K562 (cell line): ENCODE data around the gene TTC23L. TPM values are rescaled to one million over a fixed set of nuclear protein-coding genes. Genes with fewer than 3 reads are reported as not detected.

ENCODE experiments used
- BHLHE40 ChIP-seq: IDR thresholded peaks from 2 replicates; pipeline ENCODE4 v1.6.1; 2011; ENCODE audit warnings: low read length, improper control_type of control experiment
- CBX8 ChIP-seq: fragments of 200-600 bp; sonication (generic); IDR thresholded peaks from 2 replicates; pipeline ENCODE4 v1.6.1; 2012; ENCODE audit warnings: borderline replicate concordance, mixed run types, low read depth, mild to moderate bottlenecking, moderate library complexity, mixed read lengths, low read length, control low read depth, inconsistent platforms; ENCODE audit not compliant: poor library complexity, severe bottlenecking; ENCODE audit errors: extremely low read depth
- ELF4 ChIP-seq: fragments of 450-650 bp; formaldehyde crosslinking; IDR thresholded peaks from 2 replicates; pipeline ENCODE4 v1.4.0; 2022; ENCODE audit warnings: missing genetic modification characterization
- GABPB1 ChIP-seq: sonication (generic); formaldehyde crosslinking; IDR thresholded peaks from 2 replicates; pipeline ENCODE4 v1.8.0; 2022; ENCODE audit warnings: mild to moderate bottlenecking, missing genetic modification reagents
- MED1 ChIP-seq: sonication (generic); formaldehyde crosslinking; IDR thresholded peaks from 2 replicates; pipeline ENCODE4 v1.8.1; 2023; ENCODE audit warnings: missing genetic modification reagents, borderline replicate concordance
- MTA1 ChIP-seq: fragments of 450-650 bp; IDR thresholded peaks from 2 replicates; pipeline ENCODE4 v1.6.1; 2017; ENCODE audit warnings: borderline replicate concordance
- NCOA6 ChIP-seq: fragments of 450-650 bp; IDR thresholded peaks from 2 replicates; pipeline ENCODE4 v1.6.1; 2017; ENCODE audit warnings: mild to moderate bottlenecking
- NR2C2 ChIP-seq, 2 experiments: fragments of 200-800 bp in 1 of 2; sonication (Bioruptor generic) in 1 of 2; sonication (generic) in 1 of 2; formaldehyde crosslinking in 1 of 2; IDR thresholded peaks; 2 replicates each; pipeline versions ENCODE4 v1.6.1 to v1.8.0; 2016 to 2022; ENCODE audit warnings: mild to moderate bottlenecking in 1 of 2, missing compliant biosample characterization in 1 of 2, missing genetic modification characterization in 1 of 2, missing genetic modification reagents in 1 of 2
- POLR2G ChIP-seq: fragments of 200-400 bp; formaldehyde crosslinking; IDR thresholded peaks from 2 replicates; pipeline ENCODE4 v1.6.1; 2017; ENCODE audit warnings: low read depth, mild to moderate bottlenecking, antibody characterized with exemption, low read length, moderate library complexity
- SMAD1 ChIP-seq: fragments of 150-350 bp; IDR thresholded peaks from 2 replicates; pipeline ENCODE4 v1.6.1; 2014; ENCODE audit warnings: low read length, low read depth; ENCODE audit not compliant: partially characterized antibody
- SMAD2 ChIP-seq: fragments of 150-350 bp; IDR thresholded peaks from 2 replicates; pipeline ENCODE4 v1.6.1; 2014; ENCODE audit warnings: low read depth, mild to moderate bottlenecking, low read length
- TCF3 ChIP-seq: sonication (generic); formaldehyde crosslinking; IDR thresholded peaks from 2 replicates; pipeline ENCODE4 v1.4.0; 2020; ENCODE audit warnings: mild to moderate bottlenecking, missing genetic modification reagents
- TGIF2 ChIP-seq: sonication (generic); formaldehyde crosslinking; IDR thresholded peaks from 2 replicates; pipeline ENCODE4 v1.8.1; 2022; ENCODE audit warnings: mild to moderate bottlenecking, missing genetic modification reagents, moderate library complexity
- U2AF2 ChIP-seq: fragments of 200-400 bp; formaldehyde crosslinking; optimal IDR thresholded peaks from 2 replicates; pipeline ENCODE3; 2017; ENCODE audit warnings: low read depth, mild to moderate bottlenecking, low read length
- ZNF134 ChIP-seq: fragments of 250-450 bp; sonication (Bioruptor Pico); conservative IDR thresholded peaks from 2 replicates; pipeline ENCODE4 v1.4.0; 2020
- polyA plus RNA-seq, 8 experiments: library from polyadenylated mRNA; depleted of rRNA in 4 of 8; stranded (reverse) in 5 of 8; unstranded in 3 of 8; fragments of >200 nt; fragmentation: Nextera tagmentation in 2 of 8; fragmentation: Illumina TruSeq in 1 of 8; extraction: Ambion mirVana in 2 of 8; extraction: Trizol in 1 of 8; gene quantifications; 2 replicates each; pipeline versions ENCODE4 v1.2.1 to v1.2.3, GENCODE V29; 2011 to 2014; ENCODE audit warnings: inconsistent platforms in 1 of 8, missing spikeins in 1 of 8
- total RNA-seq, 7 experiments: library from RNA; depleted of rRNA in 6 of 7; stranded (reverse); fragments of >200 nt in 6 of 7; fragmentation: Illumina TruSeq in 2 of 7; extraction: Trizol in 2 of 7; gene quantifications; 2 replicates each; pipeline versions ENCODE4 v1.2.1 to v1.2.3, GENCODE V29; 2011 to 2021; ENCODE audit warnings: low replicate concordance in 1 of 7
- TF ChIP-seq, protein P1 (sequence below), 2 experiments: fragments of 450-650 bp; IDR thresholded peaks; 2 replicates each; pipeline ENCODE4 v1.6.1; 2016; ENCODE audit warnings: mild to moderate bottlenecking in 2 of 2, borderline replicate concordance in 1 of 2, low read depth in 1 of 2, moderate library complexity in 1 of 2
- TF ChIP-seq, protein P2 (sequence below): fragments of 250-450 bp; sonication (Bioruptor Pico); IDR thresholded peaks from 2 replicates; pipeline ENCODE4 v1.4.0; 2020
- TF ChIP-seq, protein P3 (sequence below): sonication (generic); formaldehyde crosslinking; IDR thresholded peaks from 2 replicates; pipeline ENCODE4 v1.8.1; 2022; ENCODE audit warnings: missing genetic modification reagents

The TTC23L gene
- total and polyA plus RNA-seq, 9 of the 15 experiments (the other 6 are each of a cell fraction or from before 2014, with no cell fraction given): 0.03 to 0.32 (median 0.14) TPM; not detected in 2

DNA sequence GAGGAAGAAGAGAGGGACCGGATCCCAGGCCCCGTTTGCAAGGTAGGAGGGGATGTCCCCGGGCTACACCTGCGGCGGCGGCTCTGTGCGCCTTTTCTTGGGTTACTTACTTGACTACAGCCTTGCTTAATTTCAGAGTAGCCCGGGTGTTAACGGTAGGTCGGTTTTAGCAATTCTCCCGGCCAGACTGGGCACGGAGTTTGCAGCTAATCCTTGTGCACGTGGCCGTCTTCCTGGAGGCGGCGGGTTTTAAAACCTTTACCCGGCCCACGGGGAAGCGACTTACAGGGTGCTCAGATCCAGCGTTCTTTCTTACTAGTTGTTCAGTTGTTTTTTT is 76.9 kb downstream of the TTC23L start (continued):
- TF ChIP-seq ZNF134 (no peak), U2AF2 (no peak), GABPB1 (CRISPR knock-in tag) (no peak), ELF4 (CRISPR knock-in tag) (no peak), CBX8 (no peak), MTA1 (peak; percentile 6; the same call in 1 of the 2 replicates), MED1 (CRISPR knock-in tag) (no peak), BHLHE40 (no peak), POLR2G (no peak), TGIF2 (CRISPR knock-in tag) (no peak), NR2C2 (CRISPR knock-in tag; IDR thresholded peaks at IDR 0.05) (no peak), NR2C2 (tag; IDR thresholded peaks at IDR 0.05) (0 out of 2 replicates have a peak, but pooled peaks have one; percentile 8), SMAD2 (no peak), NCOA6 (no peak), TCF3 (no peak), SMAD1 (peak; percentile 11)
- TF ChIP-seq, protein P1, sequence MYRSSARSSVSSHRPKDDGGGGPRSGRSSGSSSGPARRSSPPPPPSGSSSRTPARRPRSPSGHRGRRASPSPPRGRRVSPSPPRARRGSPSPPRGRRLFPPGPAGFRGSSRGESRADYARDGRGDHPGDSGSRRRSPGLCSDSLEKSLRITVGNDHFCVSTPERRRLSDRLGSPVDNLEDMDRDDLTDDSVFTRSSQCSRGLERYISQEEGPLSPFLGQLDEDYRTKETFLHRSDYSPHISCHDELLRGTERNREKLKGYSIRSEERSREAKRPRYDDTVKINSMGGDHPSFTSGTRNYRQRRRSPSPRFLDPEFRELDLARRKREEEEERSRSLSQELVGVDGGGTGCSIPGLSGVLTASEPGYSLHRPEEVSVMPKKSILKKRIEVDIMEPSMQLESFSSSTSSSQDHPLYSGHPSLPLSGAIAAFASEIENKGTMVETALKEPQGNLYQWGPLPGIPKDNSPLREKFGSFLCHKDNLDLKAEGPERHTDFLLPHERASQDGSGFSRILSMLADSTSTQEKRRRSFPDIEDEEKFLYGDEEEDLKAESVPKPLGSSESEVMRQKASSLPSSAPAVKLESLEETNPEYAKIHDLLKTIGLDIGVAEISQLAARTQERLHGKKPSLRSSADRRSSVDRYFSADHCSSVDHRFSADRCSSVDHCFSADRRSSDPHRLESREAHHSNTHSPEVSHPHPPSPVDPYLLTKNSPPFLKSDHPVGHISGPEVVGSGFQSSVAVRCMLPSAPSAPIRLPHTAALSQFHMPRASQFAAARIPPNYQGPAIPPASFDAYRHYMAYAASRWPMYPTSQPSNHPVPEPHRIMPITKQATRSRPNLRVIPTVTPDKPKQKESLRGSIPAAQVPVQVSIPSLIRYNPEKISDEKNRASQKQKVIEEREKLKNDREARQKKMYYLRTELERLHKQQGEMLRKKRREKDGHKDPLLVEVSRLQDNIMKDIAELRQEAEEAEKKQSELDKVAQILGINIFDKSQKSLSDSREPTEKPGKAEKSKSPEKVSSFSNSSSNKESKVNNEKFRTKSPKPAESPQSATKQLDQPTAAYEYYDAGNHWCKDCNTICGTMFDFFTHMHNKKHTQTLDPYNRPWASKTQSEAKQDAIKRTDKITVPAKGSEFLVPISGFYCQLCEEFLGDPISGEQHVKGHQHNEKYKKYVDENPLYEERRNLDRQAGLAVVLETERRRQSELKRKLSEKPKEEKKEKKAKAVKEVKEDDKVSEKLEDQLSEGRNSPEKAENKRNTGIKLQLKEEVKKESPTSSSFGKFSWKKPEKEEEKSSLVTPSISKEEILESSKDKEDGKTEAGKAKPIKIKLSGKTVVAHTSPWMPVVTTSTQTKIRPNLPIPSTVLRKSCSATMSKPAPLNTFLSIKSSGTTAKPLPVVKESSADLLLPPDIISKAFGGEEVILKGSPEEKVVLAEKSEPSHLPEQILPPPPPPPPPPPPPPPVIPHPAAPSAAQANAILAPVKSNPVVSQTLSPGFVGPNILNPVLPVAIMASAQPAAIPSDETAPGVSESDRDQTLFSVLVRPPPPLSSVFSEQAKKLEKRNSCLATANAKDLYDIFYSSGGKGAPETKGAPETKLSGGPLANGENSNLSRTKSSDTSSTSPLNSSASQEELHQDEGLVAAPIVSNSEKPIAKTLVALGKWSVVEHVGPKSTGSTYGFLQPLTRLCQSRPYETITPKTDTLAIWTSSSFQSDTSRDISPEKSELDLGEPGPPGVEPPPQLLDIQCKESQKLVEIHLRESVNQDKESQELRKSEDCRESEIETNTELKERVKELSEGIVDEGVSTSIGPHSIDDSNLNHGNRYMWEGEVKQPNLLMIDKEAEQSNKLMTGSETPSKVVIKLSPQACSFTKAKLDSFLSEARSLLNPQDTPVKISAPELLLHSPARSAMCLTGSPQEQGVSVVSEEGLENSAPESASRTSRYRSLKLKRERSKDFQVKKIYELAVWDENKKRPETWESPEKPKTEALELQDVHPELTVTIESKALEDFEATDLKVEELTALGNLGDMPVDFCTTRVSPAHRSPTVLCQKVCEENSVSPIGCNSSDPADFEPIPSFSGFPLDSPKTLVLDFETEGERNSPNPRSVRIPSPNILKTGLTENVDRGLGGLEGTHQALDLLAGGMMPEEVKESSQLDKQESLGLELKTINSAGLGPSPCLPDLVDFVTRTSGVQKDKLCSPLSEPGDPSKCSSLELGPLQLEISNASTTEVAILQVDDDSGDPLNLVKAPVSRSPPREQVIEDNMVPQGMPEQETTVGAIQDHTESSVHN (IDR thresholded peaks at IDR 0.05; ENCODE audit: borderline replicate concordance in 1 of 2, low read depth in 1 of 2): no peak
- TF ChIP-seq, protein P2, sequence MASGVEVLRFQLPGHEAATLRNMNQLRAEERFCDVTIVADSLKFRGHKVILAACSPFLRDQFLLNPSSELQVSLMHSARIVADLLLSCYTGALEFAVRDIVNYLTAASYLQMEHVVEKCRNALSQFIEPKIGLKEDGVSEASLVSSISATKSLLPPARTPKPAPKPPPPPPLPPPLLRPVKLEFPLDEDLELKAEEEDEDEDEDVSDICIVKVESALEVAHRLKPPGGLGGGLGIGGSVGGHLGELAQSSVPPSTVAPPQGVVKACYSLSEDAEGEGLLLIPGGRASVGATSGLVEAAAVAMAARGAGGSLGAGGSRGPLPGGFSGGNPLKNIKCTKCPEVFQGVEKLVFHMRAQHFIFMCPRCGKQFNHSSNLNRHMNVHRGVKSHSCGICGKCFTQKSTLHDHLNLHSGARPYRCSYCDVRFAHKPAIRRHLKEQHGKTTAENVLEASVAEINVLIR (CRISPR knock-in tag): no peak
- TF ChIP-seq, protein P3, sequence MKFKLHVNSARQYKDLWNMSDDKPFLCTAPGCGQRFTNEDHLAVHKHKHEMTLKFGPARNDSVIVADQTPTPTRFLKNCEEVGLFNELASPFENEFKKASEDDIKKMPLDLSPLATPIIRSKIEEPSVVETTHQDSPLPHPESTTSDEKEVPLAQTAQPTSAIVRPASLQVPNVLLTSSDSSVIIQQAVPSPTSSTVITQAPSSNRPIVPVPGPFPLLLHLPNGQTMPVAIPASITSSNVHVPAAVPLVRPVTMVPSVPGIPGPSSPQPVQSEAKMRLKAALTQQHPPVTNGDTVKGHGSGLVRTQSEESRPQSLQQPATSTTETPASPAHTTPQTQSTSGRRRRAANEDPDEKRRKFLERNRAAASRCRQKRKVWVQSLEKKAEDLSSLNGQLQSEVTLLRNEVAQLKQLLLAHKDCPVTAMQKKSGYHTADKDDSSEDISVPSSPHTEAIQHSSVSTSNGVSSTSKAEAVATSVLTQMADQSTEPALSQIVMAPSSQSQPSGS (CRISPR knock-in tag): no peak
